GM19025 (cell line): ENCODE measurements around the gene STON2.
"Not testable (repeated sequence)": the region's sequence is repeated elsewhere in the genome, so short reads cannot be mapped to it uniquely, and the experiment has no call there.

Experiments
- ATAC-seq: cut with Tn5 transposase; IDR thresholded peaks from one replicate; pipeline ENCODE4 v1.9.1; 2021; ENCODE audit warnings: mild to moderate bottlenecking, low read depth, moderate library complexity; ENCODE audit not compliant: unreplicated experiment

Gene STON2

DNA sequence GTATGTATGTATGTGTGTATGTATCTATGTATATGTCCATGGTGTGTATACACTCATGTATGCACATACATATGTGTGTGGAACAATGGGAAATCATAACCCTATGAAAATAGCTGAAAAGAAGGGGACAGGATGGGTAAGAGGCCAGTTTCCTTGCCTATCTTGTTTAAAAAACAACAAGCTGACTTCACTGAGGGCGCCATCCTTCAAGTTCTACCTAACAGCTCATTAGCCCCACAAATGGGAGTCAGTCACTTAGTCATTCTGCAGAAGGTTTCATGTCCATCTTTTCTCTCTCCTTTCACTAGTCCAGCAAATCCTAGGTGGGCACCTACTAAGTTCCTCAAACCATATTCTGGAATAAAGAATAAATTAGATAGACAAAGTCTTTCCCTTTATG lies 14.7 kb downstream of the STON2 start:
- no peak for ATAC-seq

GRCh38 chr14:81384900-81385299 lies 15.2 kb downstream of the STON2 start:
- no peak for ATAC-seq

DNA sequence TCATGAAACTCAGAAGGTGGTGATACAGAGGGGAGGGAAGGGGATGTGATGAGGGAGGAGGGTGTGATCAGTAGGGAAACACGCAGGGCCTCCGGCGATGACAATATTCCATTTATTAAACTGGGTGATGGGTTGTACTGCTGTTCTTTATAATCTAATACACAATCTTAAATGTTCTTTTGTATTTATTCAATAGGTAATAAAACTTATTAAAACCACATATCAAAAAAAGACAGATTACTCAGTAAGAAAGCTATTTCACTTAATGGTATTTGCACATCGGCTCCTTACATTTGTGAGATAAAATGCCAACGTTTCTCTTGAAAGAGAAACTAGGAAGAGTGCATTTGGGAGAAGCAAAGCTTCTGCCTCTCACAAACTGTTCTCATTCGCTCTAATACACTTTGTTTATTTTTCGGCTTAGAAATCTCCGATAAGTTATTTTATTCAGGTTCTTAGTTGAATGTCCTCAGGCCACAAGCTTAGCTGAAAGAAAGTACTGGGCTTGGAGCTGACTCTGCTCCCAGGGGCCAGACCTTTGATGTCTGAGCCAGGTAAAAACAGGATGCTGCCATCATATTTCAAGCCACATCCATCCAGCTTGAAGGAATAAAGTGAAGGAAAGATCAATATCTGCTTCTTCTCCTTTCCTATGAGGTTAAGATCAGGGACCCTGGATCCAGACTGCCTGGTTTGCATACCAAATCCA lies 17.5 kb downstream of the STON2 start:
- no peak for ATAC-seq

DNA sequence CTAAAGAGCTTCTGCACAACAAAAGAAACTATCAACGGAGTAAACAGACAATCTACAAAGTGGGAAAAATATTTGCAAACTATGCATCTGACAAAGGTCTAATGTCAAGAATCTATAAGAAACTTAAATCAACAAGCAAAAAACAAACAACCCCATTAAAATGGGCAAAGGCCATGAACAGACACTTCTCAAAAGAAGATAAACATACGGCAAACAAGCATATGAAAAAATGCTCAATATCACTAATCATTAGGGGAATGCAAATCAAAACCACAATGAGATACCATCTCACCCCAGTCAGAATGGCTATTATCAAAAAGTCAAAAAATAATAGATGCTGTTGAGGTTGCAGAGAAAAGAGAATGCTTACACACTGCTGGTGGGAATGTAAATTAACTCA lies 20.1 kb downstream of the STON2 start:
- not testable (repeated sequence) for ATAC-seq

DNA sequence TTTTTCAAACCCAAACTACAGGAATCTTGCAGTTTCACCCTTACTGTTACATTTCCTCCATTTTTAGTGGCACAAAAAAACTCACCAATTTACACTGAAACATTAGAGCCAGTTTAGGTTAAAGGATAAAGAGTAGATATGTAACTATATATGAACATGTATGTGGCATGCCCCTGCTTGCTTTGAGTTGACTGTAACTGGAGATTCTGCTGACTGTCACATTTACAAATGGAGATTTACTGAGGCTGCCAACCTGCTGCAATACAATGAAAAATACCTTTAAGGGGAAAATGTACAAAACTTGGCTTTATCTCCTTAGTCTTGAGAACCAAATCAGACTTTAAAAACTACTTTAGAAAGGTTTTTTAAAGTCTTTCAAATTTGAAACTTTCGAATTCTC lies 28.3 kb downstream of the STON2 start:
- no peak for ATAC-seq

GRCh38 chr14:81367563-81367962 lies 32.6 kb downstream of the STON2 start:
- no peak for ATAC-seq

- no peak for ATAC-seq
Measured at GRCh38 chr14:81366884-81367283, 33.2 kb downstream of the STON2 start.

DNA sequence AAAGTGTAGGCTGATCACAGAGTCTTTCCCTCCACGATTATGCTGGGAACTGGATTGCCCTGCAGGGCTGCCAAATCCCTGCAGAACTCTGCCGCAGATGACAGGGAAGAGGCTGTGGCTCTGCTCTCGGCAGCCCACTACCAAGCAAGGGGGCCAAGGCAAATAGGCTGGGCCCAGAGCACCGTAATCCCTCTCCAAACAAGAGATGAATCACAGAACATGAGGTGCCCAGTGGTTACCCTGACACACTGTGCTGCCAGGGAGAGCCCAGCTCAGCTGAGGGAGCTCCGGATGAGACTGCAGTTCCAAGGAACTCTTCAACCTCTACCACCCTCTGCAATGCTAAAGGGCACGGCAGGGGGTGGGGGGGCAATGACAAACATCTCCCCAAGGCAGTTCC lies 33.9 kb downstream of the STON2 start:
- ATAC-seq = no peak

DNA sequence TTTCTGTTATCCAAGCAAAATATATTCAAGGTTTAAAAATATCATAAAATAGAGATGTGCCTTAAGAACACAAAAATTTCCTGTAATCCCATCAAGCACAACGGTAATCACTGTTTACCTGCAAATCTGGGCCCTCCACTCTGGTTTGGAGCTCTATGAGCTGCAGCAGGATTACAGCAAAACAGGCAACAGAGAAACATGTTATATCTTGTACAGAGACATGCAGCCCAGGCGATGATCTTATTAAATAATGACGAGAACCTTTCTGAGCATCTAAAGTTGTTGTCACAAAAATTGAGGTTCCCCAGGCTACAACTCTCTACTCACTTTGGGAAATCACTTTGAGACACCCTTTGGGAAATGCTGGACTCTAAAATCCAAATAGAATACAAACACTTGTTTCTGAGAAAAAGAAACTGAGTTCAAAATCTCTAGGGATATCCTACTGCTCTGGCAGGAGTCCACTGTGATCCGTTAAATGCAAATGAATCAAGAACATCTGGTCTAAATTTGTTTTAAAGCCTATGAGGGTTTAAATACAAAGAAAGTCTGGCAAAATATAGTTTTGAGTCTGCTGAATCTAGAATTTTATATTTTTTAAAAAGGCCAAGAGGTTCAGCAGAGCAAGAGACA lies 36.3 kb downstream of the STON2 start:
- no peak for ATAC-seq

GRCh38 chr14:81353691-81354323 lies 46.3 kb downstream of the STON2 start:
- ATAC-seq = no peak

GRCh38 chr14:81352413-81352812 lies 47.7 kb downstream of the STON2 start:
- no peak for ATAC-seq

DNA sequence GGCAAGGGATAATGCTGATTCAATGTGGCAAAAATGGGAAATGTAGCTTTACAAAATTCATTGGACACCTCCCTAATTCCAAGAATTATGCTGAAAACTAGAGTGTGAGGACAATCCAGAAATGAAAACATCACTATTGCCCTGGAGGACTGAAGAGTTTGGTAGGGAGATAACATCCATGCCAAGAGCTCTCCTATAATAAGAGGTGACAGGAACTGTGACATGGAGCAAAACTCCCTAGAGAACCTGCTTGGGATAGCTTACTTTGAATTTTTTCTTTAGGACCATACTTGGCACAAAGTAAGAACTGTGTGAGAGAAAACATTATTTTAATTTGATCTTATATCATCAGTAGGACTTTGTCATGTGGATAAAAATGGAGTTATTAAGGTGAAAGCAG lies 48.9 kb downstream of the STON2 start:
- no peak for ATAC-seq

DNA sequence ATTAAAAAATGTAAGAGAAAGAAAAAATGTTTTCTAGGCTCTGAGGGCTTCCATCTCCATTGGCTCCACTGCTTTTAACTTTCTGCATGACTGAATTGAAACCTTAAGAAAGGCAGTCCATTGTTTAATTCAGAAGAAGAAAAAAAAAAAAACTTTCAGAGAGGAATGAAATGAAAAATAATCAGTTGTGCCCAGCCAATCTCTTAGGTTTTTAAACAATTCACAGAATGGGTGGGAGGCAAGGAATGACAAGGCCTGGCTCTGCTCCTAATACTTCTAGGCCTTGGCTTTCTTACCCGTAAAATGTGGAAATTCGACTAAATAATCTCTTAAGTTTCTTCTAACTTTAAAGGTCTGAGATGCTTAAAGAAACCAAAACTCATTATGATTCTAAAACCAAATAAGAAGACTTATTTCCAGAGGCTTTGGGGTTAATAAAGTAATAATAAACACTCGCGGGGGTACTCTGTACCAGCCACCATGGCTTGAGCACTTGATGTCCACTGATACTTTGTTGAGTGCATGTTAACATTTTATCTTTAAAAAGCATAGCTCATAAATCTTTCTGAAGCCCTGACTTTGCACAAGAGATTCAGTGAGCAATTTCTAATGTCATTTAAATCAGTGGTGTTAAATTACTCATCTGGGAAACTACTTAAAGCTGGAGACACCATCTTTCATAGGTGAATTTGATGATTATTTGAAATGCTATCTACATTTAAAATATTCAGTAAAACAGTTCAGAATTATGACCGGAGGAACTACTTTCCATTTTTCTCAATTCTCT lies 49.6 kb downstream of the STON2 start:
- no peak for ATAC-seq

- ATAC-seq = no peak
Measured at GRCh38 chr14:81348061-81348460, 52.1 kb downstream of the STON2 start.

- ATAC-seq = no peak
Measured at GRCh38 chr14:81345781-81346180, 54.3 kb downstream of the STON2 start.

DNA sequence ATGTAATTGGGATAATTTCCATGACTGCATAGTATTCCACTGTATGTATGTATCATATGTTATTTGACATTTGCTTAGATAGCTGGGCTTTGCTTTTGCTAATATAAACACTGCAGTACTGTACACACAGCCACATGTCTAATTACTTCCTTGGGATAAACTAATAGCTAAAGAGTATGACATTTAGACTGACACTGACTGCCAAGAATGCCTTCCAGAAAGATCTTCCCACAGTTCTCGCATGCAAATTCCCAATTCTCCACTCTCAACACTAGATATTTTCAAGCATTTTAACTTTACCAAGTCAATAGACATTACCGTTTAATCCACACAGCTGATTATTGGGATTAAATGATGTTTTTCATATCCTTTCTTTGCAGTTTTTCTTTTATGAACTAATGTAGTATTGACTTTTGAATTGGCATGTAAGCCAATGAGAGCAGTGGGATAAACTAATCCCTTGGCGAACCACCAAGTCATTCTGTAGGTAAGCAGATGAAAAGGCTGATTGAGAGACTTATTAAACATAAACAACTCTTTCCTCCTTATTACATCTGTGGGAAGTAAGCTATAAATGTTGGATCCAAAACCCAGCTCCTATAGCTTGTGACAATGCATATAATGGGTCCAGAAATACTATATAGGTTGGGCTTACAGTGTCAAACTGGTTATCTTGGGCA lies 55.5 kb downstream of the STON2 start:
- ATAC-seq = no peak

GRCh38 chr14:81343701-81344100 lies 56.4 kb downstream of the STON2 start:
- ATAC-seq = no peak

DNA sequence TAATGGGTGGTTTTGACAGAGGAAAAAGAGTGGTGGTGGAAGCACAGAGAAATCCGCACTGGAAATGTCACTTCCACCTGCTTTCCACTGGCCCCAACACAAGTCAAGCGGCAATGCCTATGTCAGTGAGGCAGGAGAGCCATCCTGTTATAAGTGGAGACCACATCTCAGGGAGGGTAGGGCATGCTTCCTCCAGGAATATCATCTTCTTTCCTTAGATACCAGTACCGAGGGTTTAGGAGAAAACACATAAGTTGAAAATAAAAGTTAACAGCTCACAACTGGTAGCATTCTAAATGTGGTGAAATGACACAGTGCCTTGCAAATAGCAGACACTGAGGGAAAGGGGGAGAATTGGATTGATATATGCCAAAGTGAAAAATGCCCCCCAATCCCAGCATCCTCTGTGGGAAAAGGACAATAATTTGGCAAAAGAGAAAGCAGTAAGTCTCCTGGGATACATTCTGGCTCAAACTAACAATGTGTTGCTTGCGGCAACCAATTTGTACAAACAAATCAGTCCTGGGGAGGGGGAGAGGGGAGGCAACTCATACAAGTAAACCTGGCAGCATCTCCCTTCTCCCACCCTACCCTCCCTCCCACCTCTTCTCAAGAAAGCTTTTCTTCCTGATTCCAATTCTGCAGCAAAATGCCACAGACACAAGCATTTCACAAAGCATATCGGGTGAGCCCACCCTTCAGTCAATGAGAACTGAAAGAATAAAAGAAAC lies 57.1 kb downstream of the STON2 start:
- no peak for ATAC-seq

GRCh38 chr14:81341781-81342180 lies 58.3 kb downstream of the STON2 start:
- ATAC-seq = no peak

GRCh38 chr14:81341370-81341769 lies 58.8 kb downstream of the STON2 start:
- no peak for ATAC-seq
